HFF-Myc (cell line): ENCODE measurements around the gene RIOK2.
A peak's percentile ranks its signal among the peaks of the same experiment; 100 is the strongest.

Source experiments
- DNase-seq: peaks from one replicate; pipeline ENCODE4 v3.0.0-alpha.2; 2011; ENCODE audit warnings: low read depth; ENCODE audit errors: extremely low read depth
- H3K4me3 ChIP-seq: replicated peaks from 2 replicates; pipeline ENCODE4 v1.5.1; 2011; ENCODE audit warnings: low read depth, mild to moderate bottlenecking, control low read depth, low read length
- CTCF ChIP-seq: IDR thresholded peaks from 2 replicates; pipeline ENCODE4 v1.5.1; 2012; ENCODE audit warnings: mild to moderate bottlenecking, low read depth, low read length, control low read depth; ENCODE audit errors: missing control alignments

The RIOK2 gene

GRCh38 chr5:97183100-97183929 lies at the start of gene RIOK2:
TSS of gene RIOK2 (minus strand) at chr5:97183247. CDS start at chr5:97183191, 56 bp downstream.
- peak; percentile 95 for DNase-seq
- no peak for TF ChIP-seq CTCF
- H3K4me3 ChIP-seq, result peak within 1 kb of the TSS; percentile 94

DNA sequence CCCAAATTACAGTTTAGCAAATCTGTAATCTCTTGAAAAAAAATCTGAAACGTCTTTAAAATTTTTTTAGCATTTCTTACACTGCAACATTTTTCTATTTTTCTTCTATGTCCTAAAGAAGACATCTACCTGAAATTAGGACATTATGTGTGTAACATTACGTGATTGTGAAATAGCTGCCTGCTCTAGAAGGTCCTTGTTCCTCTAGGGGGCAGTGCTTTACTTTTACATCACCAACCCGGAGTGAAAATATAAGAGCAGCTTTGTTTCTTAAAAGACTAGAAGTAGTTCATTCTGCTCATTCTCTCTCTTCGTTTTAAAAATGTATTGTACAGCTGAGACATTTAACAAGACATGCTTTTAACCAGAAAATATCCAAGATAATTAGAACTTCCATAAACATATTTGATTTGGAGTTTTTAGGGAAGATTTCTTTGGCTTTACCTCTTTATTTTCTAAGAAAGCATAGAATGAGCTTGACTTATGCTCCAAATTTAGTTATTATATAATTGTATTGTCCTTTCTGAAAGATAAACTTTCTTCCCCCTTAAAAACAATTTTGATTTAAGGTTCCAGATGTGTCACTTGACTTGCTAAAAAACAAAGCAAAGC lies 48.1 kb upstream of the RIOK2 start:
- peak; percentile 59 for DNase-seq
- TF ChIP-seq CTCF, result peak; percentile 71
- no peak overlapping the region for H3K4me3 ChIP-seq

- no peak for DNase-seq
- no peak for TF ChIP-seq CTCF
- no peak overlapping the region for H3K4me3 ChIP-seq
Observed at GRCh38 chr5:97229688-97230285, 46.7 kb upstream of the RIOK2 start.

DNA sequence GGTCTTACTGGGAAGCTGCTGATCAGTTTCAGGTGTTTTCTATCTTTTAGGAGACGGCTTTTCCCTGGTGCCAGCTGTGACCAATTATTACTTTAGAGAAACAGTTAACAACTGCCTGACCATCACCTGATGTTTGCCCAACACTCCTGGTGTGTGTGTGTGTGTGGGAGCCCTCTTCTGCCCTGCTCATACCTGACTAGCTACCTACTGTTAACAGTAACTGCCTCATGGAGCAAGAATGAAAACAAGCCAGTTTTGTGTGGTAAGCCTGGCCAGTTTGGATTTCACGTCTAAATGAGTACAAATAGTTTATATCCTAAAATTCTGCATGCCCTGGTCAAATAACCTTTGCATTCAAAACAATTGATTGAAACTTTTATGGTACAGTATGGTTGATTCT lies 46.1 kb upstream of the RIOK2 start:
- DNase-seq, result no peak
- TF ChIP-seq CTCF, result no peak
- no peak overlapping the region for H3K4me3 ChIP-seq

GRCh38 chr5:97225222-97225621 lies 42.2 kb upstream of the RIOK2 start:
- no peak for TF ChIP-seq CTCF
- DNase-seq, result no peak
- no peak overlapping the region for H3K4me3 ChIP-seq

- no peak for TF ChIP-seq CTCF
- DNase-seq, result no peak
- H3K4me3 ChIP-seq, result no peak overlapping the region
Observed at GRCh38 chr5:97224112-97224750, 41.2 kb upstream of the RIOK2 start.
